ENCODE data around the gene ITIH2.

DNA sequence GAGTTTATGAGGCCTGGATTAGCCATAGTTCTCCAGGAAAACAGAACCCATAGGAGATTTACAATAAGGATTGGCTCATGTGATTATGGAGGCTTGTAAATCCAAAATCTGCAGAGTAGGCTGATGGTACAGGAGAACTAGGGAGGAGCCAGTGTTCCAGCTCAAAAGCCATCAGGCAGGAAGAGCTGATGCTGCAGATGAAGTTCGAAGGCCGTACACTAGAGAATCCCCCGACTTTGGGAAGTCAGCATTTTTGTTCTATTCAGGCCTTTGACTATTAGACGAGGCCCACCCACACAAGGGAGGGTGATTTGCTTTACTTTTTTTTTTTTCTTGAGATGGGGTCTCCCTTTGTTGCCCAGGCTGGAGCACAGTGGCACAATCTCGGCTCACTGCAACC, 47.1 kb downstream of the ITIH2 start:
- TF ChIP-seq, protein P1, sequence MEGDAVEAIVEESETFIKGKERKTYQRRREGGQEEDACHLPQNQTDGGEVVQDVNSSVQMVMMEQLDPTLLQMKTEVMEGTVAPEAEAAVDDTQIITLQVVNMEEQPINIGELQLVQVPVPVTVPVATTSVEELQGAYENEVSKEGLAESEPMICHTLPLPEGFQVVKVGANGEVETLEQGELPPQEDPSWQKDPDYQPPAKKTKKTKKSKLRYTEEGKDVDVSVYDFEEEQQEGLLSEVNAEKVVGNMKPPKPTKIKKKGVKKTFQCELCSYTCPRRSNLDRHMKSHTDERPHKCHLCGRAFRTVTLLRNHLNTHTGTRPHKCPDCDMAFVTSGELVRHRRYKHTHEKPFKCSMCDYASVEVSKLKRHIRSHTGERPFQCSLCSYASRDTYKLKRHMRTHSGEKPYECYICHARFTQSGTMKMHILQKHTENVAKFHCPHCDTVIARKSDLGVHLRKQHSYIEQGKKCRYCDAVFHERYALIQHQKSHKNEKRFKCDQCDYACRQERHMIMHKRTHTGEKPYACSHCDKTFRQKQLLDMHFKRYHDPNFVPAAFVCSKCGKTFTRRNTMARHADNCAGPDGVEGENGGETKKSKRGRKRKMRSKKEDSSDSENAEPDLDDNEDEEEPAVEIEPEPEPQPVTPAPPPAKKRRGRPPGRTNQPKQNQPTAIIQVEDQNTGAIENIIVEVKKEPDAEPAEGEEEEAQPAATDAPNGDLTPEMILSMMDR (IDR thresholded peaks at IDR 0.05): no peak
- no peak for TF ChIP-seq POLR2A (IDR thresholded peaks at IDR 0.05)
- TF ChIP-seq POLR2AphosphoS5 (IDR thresholded peaks at IDR 0.05): no peak

Data from stomach (tissue), 4 donors.